GM12875 (cell line): ENCODE measurements around the gene CMTM7.

ENCODE experiments used
- H3K4me3 ChIP-seq: one replicate; pipeline ENCODE4 v1.5.1; 2011; ENCODE audit warnings: low read depth, low read length, control low read depth
- TF ChIP-seq, protein P1 (sequence below): IDR thresholded peaks from 2 replicates; pipeline ENCODE4 v1.5.1; 2011; ENCODE audit warnings: low read depth, mild to moderate bottlenecking, control low read depth, inconsistent platforms, low read length, moderate library complexity, borderline replicate concordance; ENCODE audit not compliant: insufficient read depth

CMTM7 gene

DNA sequence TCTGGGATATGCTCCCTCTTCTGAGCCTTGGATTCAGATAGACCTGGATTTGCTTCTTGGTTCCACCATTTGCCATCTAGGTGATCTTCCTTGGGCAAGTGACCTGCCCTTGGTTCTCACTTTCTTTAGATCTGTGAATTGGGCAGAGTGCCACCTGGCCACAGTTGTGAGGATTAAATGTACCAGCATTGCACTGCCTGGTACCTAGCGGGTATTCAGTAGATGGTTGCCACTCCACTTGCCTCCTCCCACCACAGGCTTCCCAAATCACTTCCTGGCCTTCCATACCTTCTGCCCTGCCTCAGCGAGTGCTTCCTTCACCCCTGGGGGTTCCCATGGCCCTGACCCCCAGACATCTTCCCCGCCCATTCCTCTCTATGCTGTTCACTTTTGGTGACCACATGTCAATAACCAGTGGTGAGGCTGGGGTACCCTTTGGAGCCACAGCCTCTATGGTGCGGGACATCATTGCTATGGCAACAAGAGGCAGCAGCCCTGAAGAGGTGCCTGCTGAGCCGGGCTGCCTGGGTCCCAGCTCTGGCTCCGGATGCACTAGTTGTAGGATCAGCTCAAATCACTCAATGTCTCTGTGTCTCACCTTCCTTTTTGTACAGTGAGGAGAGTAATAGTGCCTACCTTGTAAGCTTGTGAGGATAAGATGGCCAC, 40.5 kb downstream of the CMTM7 start:
- TF ChIP-seq, protein P1, sequence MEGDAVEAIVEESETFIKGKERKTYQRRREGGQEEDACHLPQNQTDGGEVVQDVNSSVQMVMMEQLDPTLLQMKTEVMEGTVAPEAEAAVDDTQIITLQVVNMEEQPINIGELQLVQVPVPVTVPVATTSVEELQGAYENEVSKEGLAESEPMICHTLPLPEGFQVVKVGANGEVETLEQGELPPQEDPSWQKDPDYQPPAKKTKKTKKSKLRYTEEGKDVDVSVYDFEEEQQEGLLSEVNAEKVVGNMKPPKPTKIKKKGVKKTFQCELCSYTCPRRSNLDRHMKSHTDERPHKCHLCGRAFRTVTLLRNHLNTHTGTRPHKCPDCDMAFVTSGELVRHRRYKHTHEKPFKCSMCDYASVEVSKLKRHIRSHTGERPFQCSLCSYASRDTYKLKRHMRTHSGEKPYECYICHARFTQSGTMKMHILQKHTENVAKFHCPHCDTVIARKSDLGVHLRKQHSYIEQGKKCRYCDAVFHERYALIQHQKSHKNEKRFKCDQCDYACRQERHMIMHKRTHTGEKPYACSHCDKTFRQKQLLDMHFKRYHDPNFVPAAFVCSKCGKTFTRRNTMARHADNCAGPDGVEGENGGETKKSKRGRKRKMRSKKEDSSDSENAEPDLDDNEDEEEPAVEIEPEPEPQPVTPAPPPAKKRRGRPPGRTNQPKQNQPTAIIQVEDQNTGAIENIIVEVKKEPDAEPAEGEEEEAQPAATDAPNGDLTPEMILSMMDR, result no peak
- H3K4me3 ChIP-seq, result no peak overlapping the region

DNA sequence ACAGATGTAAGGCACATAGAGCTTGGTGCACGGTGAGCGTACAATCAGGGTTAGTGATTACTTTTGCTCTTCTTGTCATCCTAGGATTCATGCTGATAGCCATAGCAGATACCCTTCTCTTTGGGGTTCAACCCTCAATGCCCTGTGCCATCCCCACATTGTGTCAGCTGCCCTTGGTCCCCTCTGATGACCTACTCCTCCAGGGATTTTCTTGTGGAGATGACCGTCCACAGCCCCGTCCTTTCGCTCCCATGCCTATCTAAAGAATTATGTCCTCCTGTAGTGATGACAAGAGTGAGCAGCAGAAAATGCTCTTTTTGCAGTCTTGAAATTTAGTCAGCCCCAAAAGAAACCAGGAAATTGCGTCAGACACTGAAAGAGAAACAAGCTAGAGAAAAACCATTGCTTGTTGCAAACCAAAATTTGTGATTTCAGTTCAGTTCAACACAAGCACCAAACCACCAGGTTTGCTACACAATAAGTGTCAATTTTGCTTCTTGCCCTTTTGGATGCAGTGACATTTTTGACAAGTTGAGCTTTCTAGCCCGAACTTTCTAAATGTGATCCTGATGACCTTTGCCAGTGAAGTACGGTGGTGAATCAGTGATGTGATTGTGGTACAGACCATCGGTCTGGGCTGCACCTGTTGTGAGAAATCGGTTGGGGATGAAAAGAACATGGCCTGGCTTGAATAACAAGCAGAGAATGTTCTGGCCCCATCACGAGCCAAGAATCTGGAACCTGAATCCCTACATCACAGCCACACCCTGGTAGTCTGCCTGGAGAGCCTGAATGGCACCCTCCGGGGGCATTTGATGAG, 41.3 kb downstream of the CMTM7 start:
- TF ChIP-seq, protein P1, result no peak
- H3K4me3 ChIP-seq, result no peak overlapping the region

DNA sequence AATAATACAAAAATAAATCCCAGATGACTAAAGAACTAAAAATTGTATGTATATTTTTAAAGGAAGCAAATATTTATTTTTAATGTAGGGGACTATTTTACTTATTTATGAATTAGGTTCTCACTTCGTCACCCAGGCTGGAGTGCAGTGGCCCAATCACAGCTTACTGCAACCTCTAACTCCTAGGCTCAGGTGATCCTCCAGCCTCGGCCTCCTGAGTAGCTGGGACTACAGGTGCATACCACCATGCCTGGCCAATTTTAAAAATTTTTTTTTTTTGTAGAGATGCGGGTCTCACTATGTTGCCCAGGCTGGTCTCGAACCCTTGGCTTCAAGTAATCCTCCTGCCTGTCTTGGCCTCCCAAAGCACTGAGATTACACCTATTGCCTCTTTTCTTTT, 42.6 kb downstream of the CMTM7 start:
- TF ChIP-seq, protein P1, result no peak
- no peak overlapping the region for H3K4me3 ChIP-seq

DNA sequence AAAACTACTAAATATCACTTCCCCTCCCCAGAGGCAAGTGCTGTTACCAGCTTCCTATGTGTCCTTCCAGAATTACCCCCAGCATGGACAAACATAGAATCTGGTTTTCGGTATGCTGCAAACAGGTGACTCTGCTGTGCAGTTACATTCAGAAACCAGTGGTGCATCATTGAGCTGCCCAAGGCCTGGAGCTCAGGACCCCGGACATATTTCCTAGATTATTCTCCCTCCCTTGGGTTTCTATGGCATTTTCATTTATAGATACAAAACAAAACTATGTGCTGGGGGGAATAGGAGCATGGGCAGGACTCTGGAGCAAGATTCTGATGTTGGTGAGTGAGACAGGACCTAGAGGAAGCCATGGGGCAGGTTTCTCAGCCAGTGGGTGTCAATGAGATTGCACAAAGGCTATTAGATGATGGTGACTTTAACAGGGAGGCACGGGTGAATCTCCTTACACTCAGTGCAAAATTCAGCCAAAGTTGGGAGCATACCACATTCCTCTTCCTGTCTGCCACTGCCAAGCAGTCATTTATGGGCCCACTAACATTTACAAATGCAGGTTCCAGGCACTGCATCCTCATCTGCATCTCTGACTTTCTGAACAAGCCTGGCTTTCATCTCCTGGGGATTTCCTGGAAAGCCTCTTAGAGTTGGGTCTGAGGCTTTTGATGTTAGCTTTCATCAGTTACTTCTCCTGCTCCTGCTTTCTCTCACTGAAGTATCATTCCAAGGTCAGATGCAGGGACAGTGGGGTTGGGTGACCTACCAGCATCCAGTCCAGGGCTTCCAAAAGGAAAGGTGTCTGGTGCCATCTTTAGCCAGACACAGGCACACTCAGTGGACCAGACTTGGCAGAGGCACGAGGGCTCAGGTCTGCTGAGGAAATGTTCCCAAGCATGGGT, 44.5 kb downstream of the CMTM7 start:
- TF ChIP-seq, protein P1, result no peak
- no peak overlapping the region for H3K4me3 ChIP-seq

DNA sequence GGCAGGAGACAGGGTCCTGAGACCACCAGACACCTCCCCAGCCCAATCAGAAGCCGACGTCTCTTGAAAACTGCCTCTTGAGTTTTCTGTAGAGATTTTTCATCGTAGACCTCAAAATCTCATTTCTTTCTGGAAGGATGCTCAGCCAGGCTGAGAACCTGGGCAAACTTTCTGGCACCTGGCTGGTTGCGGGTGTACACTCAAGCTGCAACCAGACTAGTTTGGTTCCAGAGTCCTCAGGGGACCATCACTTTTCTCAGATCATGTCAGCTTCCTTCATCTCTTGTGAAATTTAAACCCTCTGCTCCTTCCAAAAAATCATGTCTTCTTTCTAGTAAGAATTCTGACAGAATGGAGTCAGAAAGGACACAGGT, 45.1 kb downstream of the CMTM7 start:
- H3K4me3 ChIP-seq, result no peak overlapping the region
- TF ChIP-seq, protein P1, result no peak

DNA sequence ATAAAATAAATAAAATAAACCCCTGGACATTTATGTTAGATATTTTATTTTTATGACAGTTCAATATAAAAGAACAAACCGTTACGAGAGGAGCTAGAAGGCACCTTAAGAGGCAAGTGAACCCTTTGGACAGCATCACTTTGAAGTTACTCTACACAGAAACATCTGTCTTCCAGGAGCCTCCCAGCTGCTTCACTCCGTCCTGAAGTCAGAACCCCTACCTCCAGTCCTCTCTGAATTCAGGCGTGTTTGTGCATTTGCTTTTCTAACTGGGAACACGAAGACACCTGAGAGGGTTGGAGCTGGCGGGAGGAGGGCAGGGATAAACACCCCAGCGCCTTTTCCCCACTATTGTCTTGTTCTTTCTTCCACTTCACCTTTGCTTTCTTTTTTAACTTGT, 46.2 kb downstream of the CMTM7 start:
- TF ChIP-seq, protein P1, result no peak
- no peak overlapping the region for H3K4me3 ChIP-seq
